Measurements from ENCODE around the gene IGSF21. TPM values are rescaled to one million over a fixed set of nuclear protein-coding genes. Genes with fewer than 3 reads are reported as not detected.

The IGSF21 gene
- total and polyA plus RNA-seq, 4 donors: 0.31 to 1.5 (median 0.88) TPM

DNA sequence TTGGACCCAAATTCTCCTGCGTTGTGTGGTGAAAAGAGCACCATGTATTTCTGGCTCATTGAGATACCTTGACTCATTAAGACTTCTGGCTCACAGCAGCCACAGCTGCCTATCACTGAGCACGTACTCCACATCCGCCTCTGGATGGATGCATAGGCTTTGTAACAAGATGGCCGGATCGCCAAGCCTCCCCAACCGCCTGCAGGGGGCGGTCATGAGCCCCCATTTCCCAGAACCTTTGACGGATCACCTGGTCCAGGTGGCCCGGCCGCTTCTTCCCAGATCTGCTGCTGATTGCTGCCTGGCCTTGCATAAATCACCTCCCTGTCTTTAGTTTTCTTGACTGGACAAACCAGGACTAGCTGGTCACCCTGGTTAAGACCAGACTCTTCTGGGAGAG is 216.6 kb downstream of the IGSF21 start:
- DNase-seq (ENCODE audit: low spot score): no peak
- H3K9me3 ChIP-seq (ENCODE audit: control insufficient read depth in 4 of 4, low read length in 3 of 4): no peaks in the 10 kb centered on the region
- no peaks in the 10 kb centered on the region for H3K4me1 ChIP-seq (ENCODE audit: control insufficient read depth in 4 of 4, insufficient read depth in 4 of 4, low read length in 3 of 4)
- no peaks in the 10 kb centered on the region for H3K36me3 ChIP-seq (ENCODE audit: control insufficient read depth in 4 of 4, insufficient read depth in 3 of 4, low read depth in 1 of 4, low read length in 3 of 4)
- H3K9ac ChIP-seq (ENCODE audit: low read depth in 1 of 2, low read length in 2 of 2): no peak overlapping the region
- no peaks in the 10 kb centered on the region for H3K27me3 ChIP-seq (ENCODE audit: control insufficient read depth in 4 of 4, insufficient read depth in 4 of 4, low read length in 3 of 4)
- H3K4me3 ChIP-seq (ENCODE audit: low read depth in 1 of 3, low read length in 3 of 3): no peak overlapping the region
- no peak for TF ChIP-seq YY1 (IDR thresholded peaks at IDR 0.05)
- TF ChIP-seq RAD21 (IDR thresholded peaks at IDR 0.05): peak in 1 of 2 donors; percentile 45
- TF ChIP-seq, protein P1, sequence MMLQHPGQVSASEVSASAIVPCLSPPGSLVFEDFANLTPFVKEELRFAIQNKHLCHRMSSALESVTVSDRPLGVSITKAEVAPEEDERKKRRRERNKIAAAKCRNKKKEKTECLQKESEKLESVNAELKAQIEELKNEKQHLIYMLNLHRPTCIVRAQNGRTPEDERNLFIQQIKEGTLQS (IDR thresholded peaks at IDR 0.05): no peak
- WGBS: 82% methylated on average over 10 of the region's 10 CpGs
- H3K27ac ChIP-seq (ENCODE audit: low read depth in 1 of 2, low read length in 2 of 2): no peak overlapping the region

DNA sequence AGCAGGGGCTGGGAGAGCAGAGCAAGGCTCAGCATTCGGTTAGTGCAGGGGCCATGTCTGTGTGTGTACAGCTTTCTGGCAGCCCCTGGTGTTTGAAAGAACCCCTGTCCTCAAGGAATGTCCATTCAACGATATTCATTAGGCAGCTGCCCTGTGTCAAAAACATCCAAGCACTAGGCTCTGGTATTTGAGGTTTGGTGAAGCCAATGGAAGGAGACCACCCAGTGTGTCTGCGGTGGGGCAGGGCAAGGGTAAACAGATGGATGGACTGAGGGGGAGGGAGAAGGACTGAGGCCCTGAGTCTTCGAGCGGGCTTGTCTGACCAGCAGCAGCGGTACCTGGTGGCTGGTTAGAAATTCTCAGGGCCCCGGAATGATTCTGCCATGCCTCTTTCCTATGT is 217.5 kb downstream of the IGSF21 start:
- TF ChIP-seq, protein P2, sequence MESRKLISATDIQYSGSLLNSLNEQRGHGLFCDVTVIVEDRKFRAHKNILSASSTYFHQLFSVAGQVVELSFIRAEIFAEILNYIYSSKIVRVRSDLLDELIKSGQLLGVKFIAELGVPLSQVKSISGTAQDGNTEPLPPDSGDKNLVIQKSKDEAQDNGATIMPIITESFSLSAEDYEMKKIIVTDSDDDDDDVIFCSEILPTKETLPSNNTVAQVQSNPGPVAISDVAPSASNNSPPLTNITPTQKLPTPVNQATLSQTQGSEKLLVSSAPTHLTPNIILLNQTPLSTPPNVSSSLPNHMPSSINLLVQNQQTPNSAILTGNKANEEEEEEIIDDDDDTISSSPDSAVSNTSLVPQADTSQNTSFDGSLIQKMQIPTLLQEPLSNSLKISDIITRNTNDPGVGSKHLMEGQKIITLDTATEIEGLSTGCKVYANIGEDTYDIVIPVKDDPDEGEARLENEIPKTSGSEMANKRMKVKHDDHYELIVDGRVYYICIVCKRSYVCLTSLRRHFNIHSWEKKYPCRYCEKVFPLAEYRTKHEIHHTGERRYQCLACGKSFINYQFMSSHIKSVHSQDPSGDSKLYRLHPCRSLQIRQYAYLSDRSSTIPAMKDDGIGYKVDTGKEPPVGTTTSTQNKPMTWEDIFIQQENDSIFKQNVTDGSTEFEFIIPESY (IDR thresholded peaks at IDR 0.05): no peak
- no peak for TF ChIP-seq HNF4G (IDR thresholded peaks at IDR 0.05)
- Histone ChIP-seq H3K9ac (ENCODE audit: low read depth in 1 of 2, low read length in 2 of 2) (no peak overlapping the region), H3K36me3 (ENCODE audit: control insufficient read depth in 4 of 4, insufficient read depth in 3 of 4, low read depth in 1 of 4, low read length in 3 of 4) (no peaks in the 10 kb centered on the region), H3K27me3 (ENCODE audit: control insufficient read depth in 4 of 4, insufficient read depth in 4 of 4, low read length in 3 of 4) (no peaks in the 10 kb centered on the region), H3K9me3 (ENCODE audit: control insufficient read depth in 4 of 4, low read length in 3 of 4) (no peaks in the 10 kb centered on the region), H3K4me3 (ENCODE audit: low read depth in 1 of 3, low read length in 3 of 3) (no peak overlapping the region), H3K4me1 (ENCODE audit: control insufficient read depth in 4 of 4, insufficient read depth in 4 of 4, low read length in 3 of 4) (no peaks in the 10 kb centered on the region), H3K27ac (ENCODE audit: low read depth in 1 of 2, low read length in 2 of 2) (no peak overlapping the region)
- no peak for DNase-seq (ENCODE audit: low spot score)
- 81% methylated on average over 7 of the region's 7 CpGs for WGBS

DNA sequence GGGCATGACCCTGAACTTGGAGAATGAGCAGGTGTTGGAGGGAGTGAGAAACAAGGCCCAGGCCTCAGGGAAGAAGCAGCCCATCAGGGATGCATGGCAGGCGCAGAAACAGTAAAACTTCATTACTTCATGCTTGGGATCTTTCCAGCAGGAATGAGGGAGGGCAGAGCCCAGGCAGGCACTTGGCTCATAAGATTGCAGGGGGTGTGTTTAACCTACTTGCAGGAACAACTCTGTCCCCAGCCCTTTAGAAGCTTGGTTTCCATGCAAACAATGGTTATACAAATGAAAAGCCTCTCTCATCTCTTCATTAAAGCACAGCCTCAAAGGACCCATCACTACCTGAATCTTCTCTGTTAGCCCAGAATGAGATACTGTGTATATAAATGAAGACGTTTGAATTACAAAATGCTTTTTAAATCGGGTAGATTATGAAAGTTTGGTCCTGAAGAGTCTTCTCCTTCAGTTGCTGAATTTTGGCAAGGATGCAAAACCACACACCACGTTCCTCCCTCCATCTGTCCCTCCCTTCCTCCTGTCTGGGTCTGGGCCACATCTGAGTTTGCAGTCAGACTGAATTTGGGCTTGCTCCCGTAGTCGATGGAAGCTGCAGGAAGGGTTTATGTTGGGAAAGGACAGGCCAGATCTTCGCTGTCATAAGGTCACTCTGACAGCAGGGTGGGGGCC is 218.8 kb downstream of the IGSF21 start:
- WGBS: 60% methylated on average over 7 of the region's 7 CpGs
- no peak overlapping the region for H3K9ac ChIP-seq (ENCODE audit: low read depth in 1 of 2, low read length in 2 of 2)

More for the DNA sequence above, 218.8 kb downstream of the IGSF21 start:
- Histone ChIP-seq H3K9me3 (ENCODE audit: control insufficient read depth in 4 of 4, low read length in 3 of 4) (no peaks in the 10 kb centered on the region), H3K27me3 (ENCODE audit: control insufficient read depth in 4 of 4, insufficient read depth in 4 of 4, low read length in 3 of 4) (no peaks in the 10 kb centered on the region), H3K27ac (ENCODE audit: low read depth in 1 of 2, low read length in 2 of 2) (no peak overlapping the region), H3K4me1 (ENCODE audit: control insufficient read depth in 4 of 4, insufficient read depth in 4 of 4, low read length in 3 of 4) (no peaks in the 10 kb centered on the region), H3K36me3 (ENCODE audit: control insufficient read depth in 4 of 4, insufficient read depth in 3 of 4, low read depth in 1 of 4, low read length in 3 of 4) (no peaks in the 10 kb centered on the region), H3K4me3 (ENCODE audit: low read depth in 1 of 3, low read length in 3 of 3) (no peak overlapping the region)
- TF ChIP-seq HNF4G (IDR thresholded peaks at IDR 0.05): no peak
- TF ChIP-seq, protein P3, sequence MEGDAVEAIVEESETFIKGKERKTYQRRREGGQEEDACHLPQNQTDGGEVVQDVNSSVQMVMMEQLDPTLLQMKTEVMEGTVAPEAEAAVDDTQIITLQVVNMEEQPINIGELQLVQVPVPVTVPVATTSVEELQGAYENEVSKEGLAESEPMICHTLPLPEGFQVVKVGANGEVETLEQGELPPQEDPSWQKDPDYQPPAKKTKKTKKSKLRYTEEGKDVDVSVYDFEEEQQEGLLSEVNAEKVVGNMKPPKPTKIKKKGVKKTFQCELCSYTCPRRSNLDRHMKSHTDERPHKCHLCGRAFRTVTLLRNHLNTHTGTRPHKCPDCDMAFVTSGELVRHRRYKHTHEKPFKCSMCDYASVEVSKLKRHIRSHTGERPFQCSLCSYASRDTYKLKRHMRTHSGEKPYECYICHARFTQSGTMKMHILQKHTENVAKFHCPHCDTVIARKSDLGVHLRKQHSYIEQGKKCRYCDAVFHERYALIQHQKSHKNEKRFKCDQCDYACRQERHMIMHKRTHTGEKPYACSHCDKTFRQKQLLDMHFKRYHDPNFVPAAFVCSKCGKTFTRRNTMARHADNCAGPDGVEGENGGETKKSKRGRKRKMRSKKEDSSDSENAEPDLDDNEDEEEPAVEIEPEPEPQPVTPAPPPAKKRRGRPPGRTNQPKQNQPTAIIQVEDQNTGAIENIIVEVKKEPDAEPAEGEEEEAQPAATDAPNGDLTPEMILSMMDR (IDR thresholded peaks at IDR 0.05; ENCODE audit: low read depth, low read length, missing input control): no peak
- TF ChIP-seq FOXA2 (IDR thresholded peaks at IDR 0.05): no peak
- no peak for TF ChIP-seq GABPA (IDR thresholded peaks at IDR 0.05 in 1 of 2, conservative IDR thresholded peaks at IDR 0.05 in 1 of 2)
- TF ChIP-seq, protein P4, sequence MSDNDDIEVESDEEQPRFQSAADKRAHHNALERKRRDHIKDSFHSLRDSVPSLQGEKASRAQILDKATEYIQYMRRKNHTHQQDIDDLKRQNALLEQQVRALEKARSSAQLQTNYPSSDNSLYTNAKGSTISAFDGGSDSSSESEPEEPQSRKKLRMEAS (IDR thresholded peaks at IDR 0.05): no peak
- no peak for TF ChIP-seq NR2F2 (IDR thresholded peaks at IDR 0.05)
- TF ChIP-seq RAD21 (IDR thresholded peaks at IDR 0.05): no peak
- TF ChIP-seq, protein P2 (IDR thresholded peaks at IDR 0.05): no peak
- no peak for TF ChIP-seq YY1 (IDR thresholded peaks at IDR 0.05)
- no peak for TF ChIP-seq SP1 (IDR thresholded peaks at IDR 0.05)
- no peak for TF ChIP-seq EGR1 (IDR thresholded peaks at IDR 0.05; ENCODE audit: low read depth in 2 of 2)
- TF ChIP-seq JUND (IDR thresholded peaks at IDR 0.05): no peak
- DNase-seq (ENCODE audit: low spot score): no peak

Measured in liver (tissue), 9 donors.